NCI-H2171 (cell line): ENCODE measurements around the gene SGK1.
"Not testable (repeated sequence)": the region's sequence is repeated elsewhere in the genome, so short reads cannot be mapped to it uniquely, and the experiment has no call there.

Experiments used
- DNase-seq: peaks from one replicate; lab custom pipeline; 2025; lab: John Stamatoyannopoulos, UW

The SGK1 gene

DNA sequence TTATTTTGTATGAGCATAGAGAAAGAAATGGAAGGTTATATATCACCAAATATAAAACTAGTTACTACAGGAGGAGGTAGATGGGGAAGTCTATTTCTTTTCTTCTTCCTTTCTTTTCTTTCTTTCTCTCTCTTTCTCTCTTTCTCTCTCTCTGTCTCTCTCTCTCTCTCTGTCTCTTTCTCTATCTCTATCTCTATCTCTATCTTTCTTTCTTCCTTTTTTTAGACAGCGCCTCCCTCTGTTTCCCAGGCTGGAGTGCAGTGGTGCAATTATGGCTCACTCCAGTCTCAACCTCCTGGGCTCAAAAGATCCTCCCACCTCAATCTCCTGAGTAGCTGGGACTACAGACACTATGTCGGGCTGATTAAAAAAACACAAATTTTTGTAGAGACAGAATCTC, 10.2 kb upstream of the SGK1 start:
- DNase-seq, result no peak

GRCh38 chr6:134326192-134326591, 8.3 kb upstream of the SGK1 start:
- DNase-seq, result not testable (repeated sequence)

DNA sequence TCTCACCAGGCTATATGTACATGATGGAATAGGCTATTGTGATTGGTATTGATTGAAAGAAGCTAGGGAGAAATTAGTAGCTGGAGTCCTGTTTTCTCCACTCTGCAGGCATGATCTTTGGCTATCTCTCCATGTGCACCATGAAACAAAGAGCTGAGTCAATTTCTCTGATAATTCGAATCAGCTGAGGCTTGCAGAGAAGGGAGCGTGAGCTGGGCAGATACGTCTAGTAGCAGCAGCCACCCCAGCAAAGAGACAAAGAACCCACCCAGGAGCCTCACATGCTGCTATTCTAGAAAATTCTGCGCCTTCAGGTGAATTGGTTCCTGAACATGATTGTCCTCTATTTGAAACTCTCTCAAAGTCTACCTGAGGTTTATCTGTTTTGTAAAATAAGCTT, 6.9 kb upstream of the SGK1 start:
- DNase-seq, result no peak

GRCh38 chr6:134324141-134324540, 6.2 kb upstream of the SGK1 start:
- DNase-seq, result no peak

- no peak for DNase-seq
These were observed 5.8 kb upstream of the SGK1 start for GRCh38 chr6:134323698-134324097.

DNA sequence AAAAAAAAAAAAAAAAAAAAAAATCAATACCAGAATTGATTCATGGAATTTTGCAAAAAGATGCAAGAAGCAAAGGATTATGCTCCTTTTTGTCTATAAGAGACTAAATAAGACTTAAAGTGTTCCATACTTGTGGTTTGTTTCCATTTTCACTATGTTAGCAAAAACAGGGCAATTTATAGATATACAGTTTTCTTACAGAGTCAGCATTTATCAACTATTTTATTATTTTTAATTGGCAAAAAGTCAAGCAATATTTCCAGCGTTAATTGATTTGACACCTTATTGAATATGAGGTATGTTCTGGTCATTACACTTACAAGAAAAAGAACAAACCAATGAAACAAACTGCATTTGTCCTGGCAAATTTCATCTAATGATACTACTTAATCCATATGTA, 5.4 kb upstream of the SGK1 start:
- no peak for DNase-seq

GRCh38 chr6:134322216-134322615, 4.3 kb upstream of the SGK1 start:
- DNase-seq, result no peak

DNA sequence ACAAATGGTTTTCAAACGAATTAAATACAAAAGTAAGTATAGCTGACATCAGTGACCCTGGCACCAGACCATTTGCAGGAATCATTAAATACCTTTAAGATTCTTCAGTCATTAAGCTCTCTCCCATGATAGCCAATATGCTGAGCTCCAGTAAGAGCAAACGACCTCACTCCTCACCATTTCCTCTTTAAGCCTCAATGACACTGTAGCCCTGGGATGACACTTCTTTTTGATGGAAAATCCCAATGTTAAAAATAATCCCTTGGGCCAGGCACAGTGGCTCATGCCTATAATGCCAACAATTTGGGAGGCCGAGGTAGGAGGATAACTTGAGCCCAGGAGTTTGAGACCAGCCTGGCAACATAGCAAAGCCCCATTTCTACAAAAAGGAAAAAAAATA, 3.3 kb upstream of the SGK1 start:
- no peak for DNase-seq

DNA sequence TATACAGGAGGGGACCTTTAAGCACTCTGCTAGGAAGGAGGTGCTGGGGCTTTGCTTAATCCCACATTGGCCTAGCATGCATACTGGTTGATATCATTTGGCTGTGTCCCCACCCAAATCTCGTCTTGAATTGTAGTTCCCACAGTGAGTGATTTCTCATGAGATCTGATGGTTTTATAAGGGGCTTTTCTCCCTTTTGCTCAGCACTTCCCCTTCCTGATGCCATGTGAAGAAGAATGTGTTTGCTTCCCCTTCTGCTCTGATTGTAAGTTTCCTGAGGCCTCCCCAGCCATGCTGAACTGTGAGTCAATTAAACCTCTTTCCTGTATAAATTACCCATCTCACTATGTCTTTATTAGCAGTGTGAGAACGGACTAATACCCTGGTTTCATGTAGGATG, 1.8 kb upstream of the SGK1 start:
- not testable (repeated sequence) for DNase-seq

DNA sequence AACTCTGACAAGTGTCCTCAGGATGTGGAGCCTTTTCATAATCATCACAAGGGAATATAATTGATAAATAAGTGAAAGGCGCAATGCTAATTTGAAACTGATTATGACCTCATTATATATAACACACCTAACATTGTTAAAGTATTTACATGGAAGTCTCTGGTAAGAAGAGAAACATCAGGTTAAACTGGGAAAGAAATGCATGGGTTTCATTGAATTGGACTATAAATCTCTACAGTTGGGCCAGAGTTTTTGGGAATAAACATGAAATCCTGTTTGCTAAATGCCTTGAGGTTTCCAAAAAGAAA, 1.0 kb upstream of the SGK1 start:
- no peak for DNase-seq

- DNase-seq, result no peak
These were observed 493 bp upstream of the SGK1 start for GRCh38 chr6:134318236-134318973.

GRCh38 chr6:134316733-134317431, 1.0 kb downstream of the SGK1 start:
- no peak for DNase-seq

- no peak for DNase-seq
These were observed 1.9 kb downstream of the SGK1 start for GRCh38 chr6:134315974-134316441.

GRCh38 chr6:134315189-134315588, 2.7 kb downstream of the SGK1 start:
- DNase-seq, result no peak

- DNase-seq, result no peak
These were observed 3.7 kb downstream of the SGK1 start for GRCh38 chr6:134314006-134314821.

GRCh38 chr6:134312038-134312660, 5.8 kb downstream of the SGK1 start:
- DNase-seq, result no peak

GRCh38 chr6:134310817-134311216, 7.1 kb downstream of the SGK1 start:
- no peak for DNase-seq

- DNase-seq, result no peak
These were observed 7.8 kb downstream of the SGK1 start for GRCh38 chr6:134309983-134310605.

DNA sequence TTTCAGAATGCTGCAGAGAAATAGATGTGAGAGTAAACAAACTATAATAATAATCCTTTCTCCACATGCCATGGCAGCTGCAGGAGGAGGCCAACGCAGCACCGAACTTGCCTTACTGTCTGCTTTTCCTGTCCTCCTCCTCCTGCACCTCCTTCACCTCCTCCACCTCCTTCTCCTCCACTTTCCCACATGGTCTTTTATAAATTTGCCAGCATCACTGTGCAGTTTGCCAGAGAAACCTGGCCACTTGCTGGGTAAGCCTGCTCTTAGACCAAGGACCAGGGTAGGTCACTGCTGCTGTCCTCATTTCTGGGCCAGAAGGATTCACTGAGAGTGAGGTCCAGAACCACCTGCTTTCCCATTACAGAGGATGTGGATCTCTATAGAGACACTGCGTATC, 8.7 kb downstream of the SGK1 start:
- no peak for DNase-seq

- DNase-seq, result no peak
These were observed 9.1 kb downstream of the SGK1 start for GRCh38 chr6:134308800-134309199.

DNA sequence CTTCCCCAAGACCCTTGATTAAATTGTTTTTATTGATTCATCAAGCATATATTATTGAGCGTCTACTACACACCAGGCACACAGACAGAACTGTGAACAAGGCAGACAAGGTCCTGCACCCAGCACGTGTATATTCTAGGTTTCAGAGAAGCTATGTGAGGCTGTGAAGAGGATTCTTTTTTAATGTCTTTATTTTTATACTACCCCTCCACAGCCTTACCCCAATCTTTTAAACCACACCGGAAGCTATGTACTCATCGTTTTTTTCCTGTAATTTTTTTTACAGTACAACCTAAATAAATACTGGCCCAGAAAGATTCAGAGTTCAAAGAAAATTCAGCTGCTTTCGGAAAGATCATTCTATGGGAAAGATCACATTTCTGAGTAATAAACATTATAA, 10.0 kb downstream of the SGK1 start:
- DNase-seq, result no peak

DNA sequence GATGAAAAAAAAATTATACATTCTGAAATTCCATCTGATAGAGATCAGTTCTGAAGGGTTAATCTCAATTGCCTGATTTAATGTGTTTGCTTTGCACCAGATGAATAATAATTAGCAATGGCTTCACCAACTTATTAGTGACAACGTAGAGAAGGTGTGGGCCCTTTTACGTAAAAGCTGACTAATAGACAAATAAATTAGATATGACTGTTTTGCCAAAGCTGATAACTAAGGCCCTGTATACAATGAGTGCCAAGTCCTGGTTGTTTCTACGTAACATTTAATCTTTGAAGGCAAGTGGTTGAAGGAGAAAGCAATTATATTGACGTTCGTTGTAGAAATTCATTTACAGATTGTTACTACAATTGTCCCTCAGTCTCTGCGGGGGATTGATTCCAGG, 10.8 kb downstream of the SGK1 start:
- DNase-seq, result no peak
